EH (cell line): ENCODE data around the gene IFNL1.
"Not testable (repeated sequence)": the region's sequence is repeated elsewhere in the genome, so short reads cannot be mapped to it uniquely, and the experiment has no call there.

ENCODE experiments used
- DNase-seq: peaks from one replicate; pipeline ENCODE4 v3.0.0-alpha.2; 2015; ENCODE audit warnings: low read depth

Gene IFNL1

DNA sequence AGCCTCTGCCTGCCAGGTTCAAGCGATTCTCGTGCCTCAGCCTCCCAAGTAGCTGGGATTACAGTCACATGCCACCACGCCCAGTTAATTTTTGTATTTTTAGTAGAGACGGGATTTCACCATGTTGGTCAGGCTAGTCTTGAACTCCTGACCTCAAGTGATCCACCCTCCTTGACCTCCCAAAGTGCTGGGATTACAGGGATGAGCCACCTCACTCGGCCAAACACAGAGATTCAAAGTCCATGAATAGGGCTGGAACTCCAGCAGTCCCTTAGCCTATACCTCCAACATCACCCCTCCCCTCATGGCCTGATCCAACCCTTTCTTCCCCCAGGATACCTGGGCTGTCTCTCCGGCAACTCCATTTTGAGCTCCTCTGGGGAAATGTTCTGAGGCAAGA lies 36.5 kb downstream of the IFNL1 start:
- DNase-seq, result not testable (repeated sequence)

DNA sequence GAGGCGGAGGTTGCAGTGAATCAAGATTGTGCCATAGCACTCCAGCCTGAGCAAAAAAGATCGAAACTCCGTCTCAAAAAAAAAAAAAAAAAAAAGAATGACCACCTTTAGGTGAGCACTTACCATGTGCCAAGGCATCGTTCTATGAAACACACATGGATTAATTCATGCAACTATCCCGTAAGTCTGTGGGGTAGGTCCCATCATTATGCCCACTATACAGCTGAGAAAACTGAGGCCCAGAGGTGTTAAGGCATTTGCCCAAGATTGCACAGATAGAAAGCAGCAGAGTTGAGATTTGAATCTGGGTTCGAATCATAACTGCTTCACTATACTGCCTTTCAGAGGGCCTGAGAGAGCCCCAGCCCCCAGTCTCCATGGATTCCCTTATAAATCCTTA lies 37.3 kb downstream of the IFNL1 start:
- no peak for DNase-seq

DNA sequence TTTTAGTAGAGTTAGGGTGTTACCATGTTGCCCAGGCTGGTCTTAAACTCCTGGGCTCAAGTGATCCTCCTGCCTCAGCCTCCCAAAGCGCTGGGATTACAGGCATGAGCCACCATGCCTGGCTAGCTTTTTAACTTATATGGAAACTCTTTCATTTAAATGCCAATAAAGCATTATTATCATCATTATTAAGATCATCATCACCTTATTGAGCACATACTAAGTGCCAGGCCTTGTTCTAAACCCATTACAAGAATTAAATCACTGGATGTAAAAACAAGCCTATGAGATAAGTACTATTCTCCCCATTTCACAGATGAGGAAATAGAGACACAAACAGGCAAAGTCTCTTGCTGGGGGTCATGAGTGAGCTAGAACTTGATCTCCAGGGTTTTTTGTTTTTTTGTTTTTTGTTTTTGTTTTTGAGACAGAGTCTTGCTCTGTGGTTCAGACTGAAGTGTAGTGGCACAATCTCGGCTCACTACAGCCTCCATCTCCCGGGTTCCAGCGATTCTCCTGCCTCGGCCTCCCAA lies 38.3 kb downstream of the IFNL1 start:
- DNase-seq, result no peak

DNA sequence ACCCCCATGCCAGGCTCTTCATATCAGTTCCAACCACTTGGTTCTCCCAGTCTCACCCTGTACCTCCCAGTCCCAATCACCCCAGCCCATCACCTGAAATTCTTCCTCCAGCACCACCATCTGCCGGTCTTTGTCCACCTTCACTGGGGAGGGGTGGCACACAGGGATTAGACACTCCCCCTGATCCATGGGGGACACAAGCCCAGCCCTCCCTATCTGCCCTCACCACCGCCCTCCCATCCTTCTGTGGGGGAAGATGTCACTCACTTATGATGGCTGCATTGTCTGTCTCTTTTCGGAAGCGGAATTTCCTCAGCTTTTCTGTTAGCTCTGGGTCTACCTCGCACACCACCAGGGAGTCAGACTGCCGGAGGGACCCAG lies 39.0 kb downstream of the IFNL1 start:
- DNase-seq, result no peak

DNA sequence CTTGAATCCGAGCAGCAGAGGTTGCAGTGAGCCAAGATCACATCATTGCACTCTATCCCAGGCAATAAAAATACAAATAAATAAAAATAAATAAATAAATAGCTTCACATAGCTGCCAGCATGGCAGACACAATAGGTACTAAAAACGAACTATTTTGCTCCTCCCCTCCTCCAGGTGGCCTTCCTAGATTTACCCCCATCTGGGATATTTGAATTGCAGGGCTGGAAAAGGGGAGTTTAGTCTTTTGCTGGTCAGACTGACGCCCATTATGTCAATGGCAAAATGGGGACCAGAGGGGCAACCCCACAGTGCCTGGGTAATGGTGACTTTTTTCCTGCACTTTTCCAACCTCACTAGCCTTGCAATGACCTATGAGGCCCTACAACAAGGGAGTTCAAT lies 40.3 kb downstream of the IFNL1 start:
- DNase-seq, result no peak

DNA sequence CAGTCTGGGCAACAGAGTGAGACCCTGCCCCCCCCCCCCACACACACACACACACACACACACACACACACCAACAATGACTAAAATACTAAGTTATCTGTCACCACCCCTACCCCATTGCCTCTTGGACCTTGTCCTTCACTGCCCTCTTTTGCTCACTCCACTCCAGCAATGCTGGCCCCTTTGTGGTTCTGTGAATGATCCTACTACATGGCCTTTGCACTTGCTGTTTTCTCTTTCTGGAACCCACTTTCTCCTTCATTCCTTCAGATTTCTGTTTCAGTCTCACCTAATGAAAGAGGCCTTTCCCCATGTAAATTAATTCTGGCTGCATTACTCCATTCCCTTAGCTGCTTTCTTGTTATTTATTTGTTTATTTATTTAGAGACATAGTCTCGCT lies 43.5 kb downstream of the IFNL1 start:
- DNase-seq, result no peak

DNA sequence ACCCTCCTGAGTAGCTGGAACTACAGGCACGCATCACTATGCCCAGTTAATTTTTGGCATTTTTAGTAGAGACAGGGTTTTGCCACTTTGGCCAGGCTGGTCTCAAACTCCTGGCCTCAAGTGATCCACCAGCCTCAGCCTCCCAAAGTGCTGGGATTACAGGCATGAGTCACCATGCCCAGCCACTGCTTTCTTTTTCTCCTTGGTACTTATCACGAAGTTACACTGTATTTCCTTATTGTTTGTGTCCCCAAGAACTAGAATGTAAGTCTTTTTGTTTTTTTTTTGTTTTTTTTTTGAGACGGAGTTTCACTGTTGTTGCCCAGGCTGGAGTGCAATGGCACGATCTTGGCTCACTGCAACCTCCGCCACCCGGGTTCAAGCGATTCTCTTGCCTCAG lies 43.9 kb downstream of the IFNL1 start:
- DNase-seq, result not testable (repeated sequence)

DNA sequence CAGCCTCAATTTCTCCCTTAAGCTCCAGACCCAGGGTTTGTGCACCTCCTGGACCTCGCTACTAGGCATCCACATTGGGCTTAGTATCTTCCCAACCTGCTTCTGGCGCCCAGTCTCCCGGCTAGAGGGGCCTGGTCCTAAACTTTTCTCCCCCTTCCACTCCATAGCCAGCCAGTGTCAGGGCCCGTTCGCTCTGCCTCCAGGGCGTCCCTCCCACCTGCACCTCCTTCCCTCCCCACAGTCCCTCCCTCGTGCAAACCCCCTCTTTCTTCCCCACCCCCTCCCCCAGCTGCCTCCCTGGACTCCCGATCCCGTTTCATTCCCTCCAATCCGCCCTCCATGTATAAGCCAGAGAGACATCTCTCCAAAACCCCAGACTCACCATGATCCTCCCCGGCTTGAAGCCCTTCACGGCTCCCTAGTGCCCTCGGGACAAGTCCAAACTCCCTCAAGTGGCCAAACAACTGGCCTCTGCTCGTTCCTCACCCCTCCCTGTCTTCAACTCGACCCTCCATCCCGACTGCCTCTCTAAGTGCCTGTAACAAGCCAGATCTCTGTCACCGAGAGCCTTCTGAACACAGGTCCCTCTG lies 45.0 kb downstream of the IFNL1 start:
- DNase-seq, result no peak

DNA sequence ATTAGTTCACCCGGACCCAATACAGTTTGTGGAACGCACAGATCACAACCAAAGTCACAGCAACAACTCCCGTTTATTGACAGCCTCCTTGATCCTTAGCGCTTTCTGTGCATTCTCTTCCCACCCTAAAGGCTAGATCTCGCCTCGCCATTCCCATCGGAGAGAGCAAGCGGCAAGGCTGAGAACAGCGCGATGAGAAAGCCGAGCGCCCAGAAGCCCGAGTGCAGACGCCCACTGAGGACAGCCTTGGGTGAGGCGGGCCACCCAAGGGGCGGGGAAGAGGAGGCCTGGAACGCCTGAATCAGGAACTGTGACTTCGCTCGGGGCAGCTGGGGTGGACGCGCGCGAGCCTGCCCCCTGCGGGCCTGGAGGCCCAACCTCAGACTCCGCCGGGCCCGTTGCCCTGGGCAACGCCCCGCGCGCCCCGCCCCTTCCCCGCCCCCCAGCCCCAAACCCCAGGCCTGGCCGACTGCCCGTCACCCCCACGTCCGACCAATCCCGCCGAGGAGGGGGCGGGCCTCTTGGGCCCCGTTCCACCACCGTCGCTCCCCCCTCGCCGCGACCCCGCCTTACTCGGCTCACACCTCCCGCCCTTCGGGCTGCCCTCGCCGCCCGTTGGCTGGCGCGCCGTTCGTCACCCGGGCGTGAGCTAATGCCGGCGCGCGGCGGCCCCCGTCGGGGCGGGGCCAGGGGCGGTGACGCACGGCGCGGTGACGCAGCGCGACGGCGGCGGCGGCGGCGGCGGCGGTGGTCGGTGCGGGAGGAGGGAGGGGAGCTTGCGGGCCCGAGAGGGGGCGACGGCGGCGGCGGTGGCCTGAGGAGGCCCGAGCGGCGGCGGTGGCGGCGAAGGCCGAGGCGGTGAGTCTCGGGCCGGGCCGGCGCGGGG lies 45.8 kb downstream of the IFNL1 start, which contains the start of gene SAMD4B:
TSS of gene SAMD4B (plus strand) at position 703 of the 886 bp plus-strand sequence. CDS start 14,473 bp downstream, outside the sequence.
- DNase-seq, result peak; percentile 97

DNA sequence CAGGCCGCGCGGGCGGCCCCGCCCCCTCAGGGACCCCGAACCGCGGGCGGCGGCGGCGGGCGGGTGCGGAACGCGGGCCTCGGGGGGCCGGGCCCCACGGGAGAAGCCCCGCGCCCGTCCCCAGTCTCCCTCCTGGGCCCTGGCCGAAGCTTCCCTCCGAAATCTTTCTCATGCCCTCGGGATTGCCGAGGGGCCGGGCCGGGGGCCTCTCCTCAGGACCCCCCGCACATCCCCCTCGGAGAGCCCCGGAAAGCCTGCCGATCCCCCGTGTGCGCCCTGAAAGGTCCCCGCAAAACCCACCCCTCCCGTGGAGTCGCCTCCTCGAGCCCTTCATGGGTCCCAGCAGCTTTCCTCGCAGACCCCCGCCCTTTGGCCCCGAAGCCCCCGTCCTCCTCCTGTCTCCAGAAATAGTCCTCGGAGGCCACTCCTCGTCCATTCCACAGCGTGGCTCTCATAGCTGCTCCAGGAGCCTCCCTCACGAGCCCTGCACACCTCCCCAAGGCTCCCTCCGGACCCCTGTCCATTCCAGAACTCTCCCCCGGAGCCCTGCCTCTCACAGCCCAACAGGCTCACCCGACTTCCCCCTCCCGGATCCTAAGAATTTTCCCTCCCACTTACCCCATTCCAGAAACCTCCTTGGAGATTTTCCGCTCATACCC lies 46.6 kb downstream of the IFNL1 start:
- peak; percentile 39 for DNase-seq

DNA sequence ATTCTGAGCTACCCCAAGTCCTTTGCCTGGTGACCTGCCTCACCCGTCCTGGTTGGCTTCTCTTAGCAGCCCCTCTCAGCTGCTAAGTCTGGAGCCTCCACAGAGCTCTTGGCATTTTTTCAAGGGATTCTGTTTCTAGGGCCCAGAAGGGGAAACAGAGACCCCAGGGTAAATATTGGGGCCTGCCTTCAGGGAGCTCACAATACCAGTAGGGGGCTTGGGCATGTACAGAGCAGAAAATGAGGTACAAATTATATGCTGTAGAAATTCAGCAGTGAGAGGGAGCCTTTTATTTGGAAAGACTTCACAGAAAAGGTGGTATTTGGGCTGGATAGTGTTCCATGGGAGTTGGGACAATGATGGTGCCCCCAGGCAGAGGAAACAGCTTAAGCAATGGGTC lies 49.7 kb downstream of the IFNL1 start:
- no peak for DNase-seq

DNA sequence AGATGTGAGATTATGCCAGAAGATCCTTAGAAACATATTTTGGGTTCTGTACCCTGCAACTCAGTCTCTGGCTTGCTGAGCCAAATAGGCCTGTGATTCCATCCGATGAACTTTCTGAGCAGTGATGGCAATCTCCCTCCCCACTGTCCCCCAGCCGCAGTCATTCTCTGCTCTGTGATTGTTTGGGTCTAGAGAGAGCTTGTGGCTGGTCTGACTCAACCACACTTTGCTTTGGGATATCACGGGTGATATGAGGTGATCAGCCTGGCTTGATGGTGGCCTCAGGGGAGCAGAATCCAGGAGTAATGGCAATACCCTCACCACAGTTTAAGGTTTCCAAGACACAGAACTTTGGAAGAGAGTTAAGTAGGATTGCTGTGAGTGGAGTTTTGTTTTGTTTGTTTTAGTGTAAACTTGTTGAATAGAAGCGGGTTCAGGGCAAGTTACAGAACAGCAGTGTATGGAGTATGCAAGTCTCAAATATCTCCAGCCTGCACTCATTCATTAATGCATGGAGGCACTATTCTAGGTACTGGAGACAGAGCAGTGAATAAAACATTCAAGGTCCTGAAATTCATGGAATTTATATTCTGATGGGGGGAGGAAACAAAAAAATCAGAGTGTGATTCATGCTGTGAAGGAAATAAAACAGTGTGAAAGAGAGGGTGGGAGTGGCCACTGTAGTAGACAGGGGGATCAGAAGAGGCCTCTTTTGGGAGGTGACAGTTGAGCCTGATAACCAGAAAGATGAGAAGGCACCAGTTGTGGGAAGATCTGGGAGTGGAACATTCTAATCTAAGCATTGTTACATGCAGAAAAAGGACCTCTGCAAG lies 51.3 kb downstream of the IFNL1 start:
- peak; percentile 58 for DNase-seq
